Panc1 (cell line): ENCODE data around the gene ADSL. TPM values are rescaled to one million over a fixed set of nuclear protein-coding genes. Genes with fewer than 3 reads are reported as not detected.

ENCODE experiments used
- ATAC-seq: fragments of 200-7000 bp; cut with Tn5 transposase; 2 replicates; pipeline ENCODE4 v1.9.1; 2020; ENCODE audit warnings: mild to moderate bottlenecking, moderate library complexity
- BruUV-seq: library from RNA; stranded (reverse); fragments of 400-500 nt; replicated peaks from 2 replicates; lab custom pipeline; 2021; lab: Mats Ljungman, UMichigan
- CTCF ChIA-PET: fragments of 300-600 bp; sonication (Branson Sonifier 250); formaldehyde crosslinking; loops from one replicate; lab custom pipeline; 2022; ENCODE audit warnings: antibody characterized with exemption; lab: Charles Lee
- POLR2A ChIA-PET: fragments of 300-600 bp; sonication (Branson Sonifier 250); formaldehyde crosslinking; loops from one replicate; lab custom pipeline; 2022; ENCODE audit warnings: antibody characterized with exemption; lab: Charles Lee
- DNase-seq: peaks from one replicate; pipeline ENCODE4 v3.0.0-alpha.2; 2010; ENCODE audit warnings: low read depth, low spot score
- H3K27ac ChIP-seq: 2 replicates; pipeline ENCODE4 v1.5.1; 2011; ENCODE audit warnings: mild to moderate bottlenecking, low read length, inconsistent platforms
- H3K27me3 ChIP-seq: fragments of 200-500 bp; sonication (Bioruptor generic); 2 replicates; pipeline ENCODE4 v1.6.0; 2014; ENCODE audit warnings: low read length, inconsistent platforms; ENCODE audit not compliant: control insufficient read depth, insufficient read depth
- H3K36me3 ChIP-seq: fragments of 200-500 bp; sonication (Bioruptor generic); 2 replicates; pipeline ENCODE4 v1.5.1; 2014; ENCODE audit warnings: inconsistent platforms, mild to moderate bottlenecking, low read length, moderate library complexity; ENCODE audit not compliant: control insufficient read depth, insufficient read depth
- H3K4me1 ChIP-seq: 2 replicates; pipeline ENCODE4 v1.5.1; 2011; ENCODE audit warnings: inconsistent platforms, mild to moderate bottlenecking, low read length, moderate library complexity; ENCODE audit not compliant: control insufficient read depth, insufficient read depth
- H3K4me3 ChIP-seq, 2 experiments: 2 replicates each; pipeline ENCODE4 v1.5.1; 2011 to 2012; ENCODE audit warnings: low read depth in 2 of 2, low read length in 2 of 2, mild to moderate bottlenecking in 2 of 2, inconsistent platforms in 1 of 2, moderate library complexity in 1 of 2
- H3K9me3 ChIP-seq: fragments of 200-500 bp; sonication (Bioruptor generic); 2 replicates; pipeline ENCODE4 v1.5.1; 2014; ENCODE audit warnings: low read depth, mild to moderate bottlenecking, inconsistent platforms, low read length, moderate library complexity; ENCODE audit not compliant: control insufficient read depth, insufficient read depth
- POLR2AphosphoS5 ChIP-seq: IDR thresholded peaks from 2 replicates; pipeline ENCODE4 v1.6.1; 2012; ENCODE audit warnings: mild to moderate bottlenecking, low read depth, low read length, moderate library complexity
- SIN3A ChIP-seq: IDR thresholded peaks from 2 replicates; pipeline ENCODE4 v1.6.1; 2012; ENCODE audit warnings: low read depth, mild to moderate bottlenecking, low read length, moderate library complexity, borderline replicate concordance; ENCODE audit not compliant: insufficient read depth
- TCF7L2 ChIP-seq: IDR thresholded peaks from 2 replicates; pipeline ENCODE4 v1.6.1; 2011; ENCODE audit warnings: mild to moderate bottlenecking, low read depth, low read length, inconsistent platforms
- in situ Hi-C: cut with HindIII; loops from 2 replicates; pipeline ENCODE4 v1.10.0; 2016; ENCODE audit warnings: low sequenced_read_pairs, low pct_unique_long_range_greater_than_20kb
- intact Hi-C: fragments of 100-400 bp; cut with micrococcal nuclease; formaldehyde crosslinking; loops from one replicate; pipeline ENCODE4 v1.10.0; 2022; ENCODE audit not compliant: unreplicated experiment
- total RNA-seq: library from RNA; stranded (reverse); gene quantifications from one replicate; pipeline ENCODE4 v1.2.1, GENCODE V29; 2021; ENCODE audit not compliant: unreplicated experiment
- TF ChIP-seq, protein P1 (sequence below), 2 experiments: IDR thresholded peaks; 2 replicates each; pipeline ENCODE4 v1.6.1; 2011 to 2012; ENCODE audit warnings: low read depth in 2 of 2, control low read depth in 1 of 2, low read length in 1 of 2, mild to moderate bottlenecking in 1 of 2, moderate library complexity in 1 of 2; ENCODE audit not compliant: insufficient read depth in 1 of 2
- TF ChIP-seq, protein P2 (sequence below): fragments of 450-650 bp; IDR thresholded peaks from 2 replicates; pipeline ENCODE4 v1.5.1; 2017; ENCODE audit warnings: mild to moderate bottlenecking

The ADSL gene
- total RNA-seq, 1 experiment from 2014 or later, result 107 TPM

- ChIA-PET POLR2A (no interaction called here), CTCF (no interaction called here)
- TF ChIP-seq TCF7L2 (no peak), POLR2AphosphoS5 (no peak)
- TF ChIP-seq, protein P1, sequence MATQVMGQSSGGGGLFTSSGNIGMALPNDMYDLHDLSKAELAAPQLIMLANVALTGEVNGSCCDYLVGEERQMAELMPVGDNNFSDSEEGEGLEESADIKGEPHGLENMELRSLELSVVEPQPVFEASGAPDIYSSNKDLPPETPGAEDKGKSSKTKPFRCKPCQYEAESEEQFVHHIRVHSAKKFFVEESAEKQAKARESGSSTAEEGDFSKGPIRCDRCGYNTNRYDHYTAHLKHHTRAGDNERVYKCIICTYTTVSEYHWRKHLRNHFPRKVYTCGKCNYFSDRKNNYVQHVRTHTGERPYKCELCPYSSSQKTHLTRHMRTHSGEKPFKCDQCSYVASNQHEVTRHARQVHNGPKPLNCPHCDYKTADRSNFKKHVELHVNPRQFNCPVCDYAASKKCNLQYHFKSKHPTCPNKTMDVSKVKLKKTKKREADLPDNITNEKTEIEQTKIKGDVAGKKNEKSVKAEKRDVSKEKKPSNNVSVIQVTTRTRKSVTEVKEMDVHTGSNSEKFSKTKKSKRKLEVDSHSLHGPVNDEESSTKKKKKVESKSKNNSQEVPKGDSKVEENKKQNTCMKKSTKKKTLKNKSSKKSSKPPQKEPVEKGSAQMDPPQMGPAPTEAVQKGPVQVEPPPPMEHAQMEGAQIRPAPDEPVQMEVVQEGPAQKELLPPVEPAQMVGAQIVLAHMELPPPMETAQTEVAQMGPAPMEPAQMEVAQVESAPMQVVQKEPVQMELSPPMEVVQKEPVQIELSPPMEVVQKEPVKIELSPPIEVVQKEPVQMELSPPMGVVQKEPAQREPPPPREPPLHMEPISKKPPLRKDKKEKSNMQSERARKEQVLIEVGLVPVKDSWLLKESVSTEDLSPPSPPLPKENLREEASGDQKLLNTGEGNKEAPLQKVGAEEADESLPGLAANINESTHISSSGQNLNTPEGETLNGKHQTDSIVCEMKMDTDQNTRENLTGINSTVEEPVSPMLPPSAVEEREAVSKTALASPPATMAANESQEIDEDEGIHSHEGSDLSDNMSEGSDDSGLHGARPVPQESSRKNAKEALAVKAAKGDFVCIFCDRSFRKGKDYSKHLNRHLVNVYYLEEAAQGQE (IDR thresholded peaks at IDR 0.05; ENCODE audit: insufficient read depth in 1 of 2, low read depth in 2 of 2, low read length in 1 of 2), result no peak
- Histone ChIP-seq H3K9me3 (no peaks in the 10 kb centered on the region), H3K4me1 (no peaks in the 10 kb centered on the region), H3K4me3 (no peak overlapping the region), H3K36me3 (no peaks in the 10 kb centered on the region), H3K27ac (no peak overlapping the region), H3K27me3 (no peaks in the 10 kb centered on the region)
- DNase-seq (no peak), ATAC-seq (no peak)
- BruUV-seq, result no TSS peak
- intact Hi-C loops (no loop called here), in situ Hi-C loops (no loop called here)
These were observed 11.4 kb upstream of the ADSL start for GRCh38 chr22:40334899-40335298.

GRCh38 chr22:40335358-40335757, 10.9 kb upstream of the ADSL start:
- ChIA-PET CTCF (no interaction called here), POLR2A (no interaction called here)
- TF ChIP-seq SIN3A, result no peak
- TF ChIP-seq POLR2AphosphoS5, result no peak
- no peak for TF ChIP-seq TCF7L2
- TF ChIP-seq, protein P1 (IDR thresholded peaks at IDR 0.05; ENCODE audit: insufficient read depth in 1 of 2, low read depth in 2 of 2, low read length in 1 of 2), result no peak
- TF ChIP-seq, protein P2, sequence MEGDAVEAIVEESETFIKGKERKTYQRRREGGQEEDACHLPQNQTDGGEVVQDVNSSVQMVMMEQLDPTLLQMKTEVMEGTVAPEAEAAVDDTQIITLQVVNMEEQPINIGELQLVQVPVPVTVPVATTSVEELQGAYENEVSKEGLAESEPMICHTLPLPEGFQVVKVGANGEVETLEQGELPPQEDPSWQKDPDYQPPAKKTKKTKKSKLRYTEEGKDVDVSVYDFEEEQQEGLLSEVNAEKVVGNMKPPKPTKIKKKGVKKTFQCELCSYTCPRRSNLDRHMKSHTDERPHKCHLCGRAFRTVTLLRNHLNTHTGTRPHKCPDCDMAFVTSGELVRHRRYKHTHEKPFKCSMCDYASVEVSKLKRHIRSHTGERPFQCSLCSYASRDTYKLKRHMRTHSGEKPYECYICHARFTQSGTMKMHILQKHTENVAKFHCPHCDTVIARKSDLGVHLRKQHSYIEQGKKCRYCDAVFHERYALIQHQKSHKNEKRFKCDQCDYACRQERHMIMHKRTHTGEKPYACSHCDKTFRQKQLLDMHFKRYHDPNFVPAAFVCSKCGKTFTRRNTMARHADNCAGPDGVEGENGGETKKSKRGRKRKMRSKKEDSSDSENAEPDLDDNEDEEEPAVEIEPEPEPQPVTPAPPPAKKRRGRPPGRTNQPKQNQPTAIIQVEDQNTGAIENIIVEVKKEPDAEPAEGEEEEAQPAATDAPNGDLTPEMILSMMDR, result no peak
- intact Hi-C loops, result no loop called here
- no peak overlapping the region for H3K27ac ChIP-seq
- in situ Hi-C loops, result no loop called here
- ATAC-seq (no peak), DNase-seq (no peak)
- H3K27me3 ChIP-seq, result no peaks in the 10 kb centered on the region
- H3K4me3 ChIP-seq, result no peak overlapping the region
- H3K36me3 ChIP-seq, result no peaks in the 10 kb centered on the region
- H3K4me1 ChIP-seq, result no peaks in the 10 kb centered on the region
- BruUV-seq, result no TSS peak
- H3K9me3 ChIP-seq, result no peaks in the 10 kb centered on the region
